ENCODE results near the gene KCMF1. TPM values are rescaled to one million over a fixed set of nuclear protein-coding genes. Genes with fewer than 3 reads are reported as not detected.

The KCMF1 gene
- total and polyA plus RNA-seq, 2 donors from 2014 or later = 21.0 to 64.3 TPM

DNA sequence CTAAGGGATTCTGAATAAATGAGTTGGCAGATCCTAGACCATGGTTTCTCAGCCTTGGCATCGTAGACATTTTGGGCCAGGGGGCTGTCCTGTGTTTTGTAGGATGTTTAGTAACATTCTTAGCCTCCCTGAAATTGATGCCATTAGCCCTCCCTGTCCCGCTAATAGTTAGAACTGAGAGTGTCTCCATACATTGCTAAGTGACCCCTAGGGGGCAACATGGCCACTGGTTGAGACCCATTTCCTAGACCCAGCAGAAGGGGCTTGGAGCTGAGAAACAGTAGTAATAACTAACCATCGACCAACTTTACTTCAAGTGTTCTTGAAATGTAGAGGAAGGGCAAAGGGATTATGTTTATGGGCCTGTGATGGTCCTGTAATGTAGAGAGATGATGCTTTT lies 40.8 kb downstream of the KCMF1 start:
- intact Hi-C loops (cut with DNase I) = no loop called here
- Histone ChIP-seq H3K36me3 (ENCODE audit: control insufficient read depth in 2 of 3, insufficient read depth in 3 of 3, low read length in 3 of 3) (peaks cover 0 to 3% (median 2%) of the 10 kb centered on the region in 3 donors), H3K9me3 (ENCODE audit: control insufficient read depth in 2 of 3, insufficient read depth in 1 of 3, low read length in 3 of 3) (no peaks in the 10 kb centered on the region), H3K4me3 (ENCODE audit: low read length in 3 of 3) (no peak overlapping the region), H3K27me3 (ENCODE audit: control insufficient read depth, insufficient read depth, low read length) (no peaks in the 10 kb centered on the region), H3K4me1 (ENCODE audit: control insufficient read depth in 2 of 3, insufficient read depth in 2 of 3, low read depth in 1 of 3, low read length in 3 of 3) (peaks cover 0 to 8% (median 0%) of the 10 kb centered on the region in 3 donors), H3K27ac (ENCODE audit: low read depth in 2 of 2, low read length in 2 of 2) (no peak overlapping the region), H3K9ac (ENCODE audit: low read length in 3 of 3) (no peak overlapping the region)
- DNase-seq = no peak
- no peak for FAIRE-seq
- TF ChIP-seq, protein P1, sequence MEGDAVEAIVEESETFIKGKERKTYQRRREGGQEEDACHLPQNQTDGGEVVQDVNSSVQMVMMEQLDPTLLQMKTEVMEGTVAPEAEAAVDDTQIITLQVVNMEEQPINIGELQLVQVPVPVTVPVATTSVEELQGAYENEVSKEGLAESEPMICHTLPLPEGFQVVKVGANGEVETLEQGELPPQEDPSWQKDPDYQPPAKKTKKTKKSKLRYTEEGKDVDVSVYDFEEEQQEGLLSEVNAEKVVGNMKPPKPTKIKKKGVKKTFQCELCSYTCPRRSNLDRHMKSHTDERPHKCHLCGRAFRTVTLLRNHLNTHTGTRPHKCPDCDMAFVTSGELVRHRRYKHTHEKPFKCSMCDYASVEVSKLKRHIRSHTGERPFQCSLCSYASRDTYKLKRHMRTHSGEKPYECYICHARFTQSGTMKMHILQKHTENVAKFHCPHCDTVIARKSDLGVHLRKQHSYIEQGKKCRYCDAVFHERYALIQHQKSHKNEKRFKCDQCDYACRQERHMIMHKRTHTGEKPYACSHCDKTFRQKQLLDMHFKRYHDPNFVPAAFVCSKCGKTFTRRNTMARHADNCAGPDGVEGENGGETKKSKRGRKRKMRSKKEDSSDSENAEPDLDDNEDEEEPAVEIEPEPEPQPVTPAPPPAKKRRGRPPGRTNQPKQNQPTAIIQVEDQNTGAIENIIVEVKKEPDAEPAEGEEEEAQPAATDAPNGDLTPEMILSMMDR (IDR thresholded peaks at IDR 0.05; ENCODE audit: borderline replicate concordance, extremely low read depth, insufficient read depth) = no peak

DNA sequence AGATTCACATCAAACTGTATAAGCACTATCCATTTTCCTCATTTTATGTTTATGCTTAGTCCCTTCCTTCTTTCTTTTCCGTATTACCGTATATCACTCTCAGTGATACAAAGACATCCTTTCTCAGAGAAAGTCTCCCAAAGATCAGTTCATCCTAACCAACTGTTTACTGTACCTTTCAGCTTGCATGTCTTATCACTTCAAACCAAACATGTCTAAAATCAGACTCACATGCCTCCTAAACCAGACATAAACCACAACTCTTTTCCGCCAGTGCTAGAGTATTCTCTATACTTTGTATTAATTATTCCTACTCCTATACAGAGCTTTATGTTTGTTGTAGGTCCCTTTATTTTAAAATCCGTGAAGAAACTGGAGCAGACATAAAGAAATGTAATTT lies 41.5 kb downstream of the KCMF1 start:
- Histone ChIP-seq H3K36me3 (ENCODE audit: control insufficient read depth in 2 of 3, insufficient read depth in 3 of 3, low read length in 3 of 3) (peaks cover 0 to 3% (median 2%) of the 10 kb centered on the region in 3 donors), H3K4me3 (ENCODE audit: low read length in 3 of 3) (no peak overlapping the region), H3K27ac (ENCODE audit: low read depth in 2 of 2, low read length in 2 of 2) (no peak overlapping the region), H3K27me3 (ENCODE audit: control insufficient read depth, insufficient read depth, low read length) (no peaks in the 10 kb centered on the region), H3K9ac (ENCODE audit: low read length in 3 of 3) (no peak overlapping the region), H3K9me3 (ENCODE audit: control insufficient read depth in 2 of 3, insufficient read depth in 1 of 3, low read length in 3 of 3) (no peaks in the 10 kb centered on the region), H3K4me1 (ENCODE audit: control insufficient read depth in 2 of 3, insufficient read depth in 2 of 3, low read depth in 1 of 3, low read length in 3 of 3) (peaks cover 0 to 8% (median 0%) of the 10 kb centered on the region in 3 donors)
- no peak for DNase-seq
- intact Hi-C loops (cut with DNase I) = no loop called here
- TF ChIP-seq, protein P1 (IDR thresholded peaks at IDR 0.05; ENCODE audit: borderline replicate concordance, extremely low read depth, insufficient read depth) = no peak
- no peak for FAIRE-seq

DNA sequence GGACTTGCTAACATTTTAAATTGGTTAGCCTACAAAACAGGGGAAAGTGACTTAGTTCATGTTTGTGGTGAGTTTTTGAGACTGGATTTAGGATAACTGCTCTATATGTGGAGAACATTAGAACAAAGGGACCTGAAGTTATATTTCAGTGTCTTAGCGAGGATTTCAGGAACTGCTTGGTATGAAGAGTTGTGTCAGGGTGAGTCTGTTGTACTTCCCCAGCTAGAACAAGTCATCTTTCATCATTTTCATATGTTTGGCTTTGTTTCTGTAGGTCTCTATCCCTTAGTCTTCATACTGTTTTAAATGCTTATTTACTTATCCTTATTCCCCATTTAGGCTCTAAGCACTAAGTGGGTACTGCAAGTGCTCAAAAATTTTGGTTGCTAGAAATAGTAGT lies 41.9 kb downstream of the KCMF1 start:
- Histone ChIP-seq H3K4me3 (ENCODE audit: low read length in 3 of 3) (no peak overlapping the region), H3K9ac (ENCODE audit: low read length in 3 of 3) (no peak overlapping the region), H3K27ac (ENCODE audit: low read depth in 2 of 2, low read length in 2 of 2) (no peak overlapping the region), H3K9me3 (ENCODE audit: control insufficient read depth in 2 of 3, insufficient read depth in 1 of 3, low read length in 3 of 3) (no peaks in the 10 kb centered on the region), H3K4me1 (ENCODE audit: control insufficient read depth in 2 of 3, insufficient read depth in 2 of 3, low read depth in 1 of 3, low read length in 3 of 3) (peaks cover 0 to 8% (median 0%) of the 10 kb centered on the region in 3 donors), H3K27me3 (ENCODE audit: control insufficient read depth, insufficient read depth, low read length) (no peaks in the 10 kb centered on the region), H3K36me3 (ENCODE audit: control insufficient read depth in 2 of 3, insufficient read depth in 3 of 3, low read length in 3 of 3) (peaks cover 0 to 3% (median 2%) of the 10 kb centered on the region in 3 donors)
- intact Hi-C loops (cut with DNase I) = no loop called here
- FAIRE-seq (no peak), DNase-seq (no peak)
- TF ChIP-seq, protein P1 (IDR thresholded peaks at IDR 0.05; ENCODE audit: borderline replicate concordance, extremely low read depth, insufficient read depth) = no peak

Data from kidney (tissue), 14 donors.